ENCODE measurements around the gene TIMM21. TPM values are rescaled to one million over a fixed set of nuclear protein-coding genes. Genes with fewer than 3 reads are reported as not detected.

The TIMM21 gene
- total RNA-seq, 1 experiment from 2014 or later, result 46.0 TPM

- no peaks in the 10 kb centered on the region for H3K79me1 ChIP-seq (ENCODE audit: insufficient read depth, low read depth, low read length, poor library complexity, severe bottlenecking)
- no peak overlapping the region for H3T11ph ChIP-seq (ENCODE audit: low read length)
- Mint-ChIP-seq H3K9me3 (no peaks in the 10 kb centered on the region), H3K36me3 (ENCODE audit: insufficient read depth in 1 of 3, low read depth in 3 of 3) (no peaks in the 10 kb centered on the region), H3K4me3 (no peak overlapping the region), H3K27me3 (ENCODE audit: low read depth) (peaks cover 1% of the 10 kb centered on the region; the same call in 1 of the 2 replicates), H3K27ac (no peak overlapping the region), H3K4me1 (peaks cover 19 to 21% of the 10 kb centered on the region in 2 experiments)
- no peak overlapping the region for H2BK15ac ChIP-seq (ENCODE audit: low read depth, low read length)
- no CpG with 5 or more reads among the region's 3 CpGs for WGBS (ENCODE audit: extremely low coverage, insufficient read length, low lambda C conversion rate)
- H3K4me2 ChIP-seq (ENCODE audit: insufficient read depth, insufficient read length, low read length), result no peak overlapping the region
- no peak overlapping the region for H2BK12ac ChIP-seq (ENCODE audit: insufficient read length, low read depth, low read length)
- no peak overlapping the region for H4K8ac ChIP-seq (replicated peaks; ENCODE audit: insufficient read length, low read depth, low read length)
- H2BK5ac ChIP-seq (ENCODE audit: insufficient read length, low read length), result no peak overlapping the region
- no peaks in the 10 kb centered on the region for H3K23me2 ChIP-seq (ENCODE audit: insufficient read length, low read depth, low read length, poor library complexity, severe bottlenecking)
- TF ChIP-seq CTCF (conservative IDR thresholded peaks at IDR 0.05), result no peak
- no peak overlapping the region for H2AFZ ChIP-seq (ENCODE audit: low read length)
- no peak overlapping the region for H2AK5ac ChIP-seq (ENCODE audit: insufficient read length, low read length)
- H3K4ac ChIP-seq (ENCODE audit: low read depth, low read length), result no peak overlapping the region
- no peak overlapping the region for H3K23ac ChIP-seq (ENCODE audit: insufficient read length, low read depth, low read length)
- H4K91ac ChIP-seq (ENCODE audit: insufficient read length, low read depth, low read length), result no peak overlapping the region
- H2BK20ac ChIP-seq (ENCODE audit: low read depth, low read length, poor library complexity, severe bottlenecking), result no peak overlapping the region
- no peaks in the 10 kb centered on the region for H3K27me3 ChIP-seq (ENCODE audit: insufficient read depth, low read length)
- no peaks in the 10 kb centered on the region for H3K79me2 ChIP-seq (ENCODE audit: insufficient read depth, low read length)
- no peaks in the 10 kb centered on the region; the same call in 1 of the 2 replicates for H3K4me1 ChIP-seq (ENCODE audit: insufficient read depth, low read length)
- H4K5ac ChIP-seq (ENCODE audit: insufficient read length, low read depth, low read length), result no peak overlapping the region
- H3K27ac ChIP-seq (ENCODE audit: insufficient read length, low read depth, low read length), result no peak overlapping the region
- no peak overlapping the region for H3K9ac ChIP-seq (ENCODE audit: extremely low read depth, insufficient read length, low read length)
- no peaks in the 10 kb centered on the region for H4K20me1 ChIP-seq (ENCODE audit: control insufficient read depth, insufficient read depth, insufficient read length)
- no peak for DNase-seq
- no peak overlapping the region for H2BK120ac ChIP-seq (ENCODE audit: low read depth, low read length, poor library complexity, severe bottlenecking)
- H3K56ac ChIP-seq (ENCODE audit: insufficient read length, low read depth, low read length), result no peak overlapping the region
- H3K18ac ChIP-seq (ENCODE audit: insufficient read length, low read depth, low read length), result no peak overlapping the region
- H3K14ac ChIP-seq (ENCODE audit: insufficient read depth, low read length), result no peak overlapping the region
- no peaks in the 10 kb centered on the region for H3K9me3 ChIP-seq (ENCODE audit: control insufficient read depth, low read depth, low read length)
Measured at GRCh38 chr18:74131124-74131523, 17.2 kb upstream of the TIMM21 start.
